GM21717 (cell line): Measurements from ENCODE around the gene IQSEC1.
A peak's percentile ranks its signal among the peaks of the same experiment; 100 is the strongest.

Experiments
- ATAC-seq: cut with Tn5 transposase; IDR thresholded peaks from one replicate; pipeline ENCODE4 v1.9.1; 2021; ENCODE audit warnings: mild to moderate bottlenecking, moderate library complexity; ENCODE audit not compliant: unreplicated experiment

The IQSEC1 gene

GRCh38 chr3:13086531-13086981, 13.3 kb upstream of the IQSEC1 start:
- no peak for ATAC-seq

GRCh38 chr3:13085846-13086179, 12.6 kb upstream of the IQSEC1 start:
- ATAC-seq = no peak

GRCh38 chr3:13085081-13085845, 12.0 kb upstream of the IQSEC1 start:
- ATAC-seq = no peak

GRCh38 chr3:13083898-13084297, 10.7 kb upstream of the IQSEC1 start:
- peak; percentile 64 for ATAC-seq

- ATAC-seq = no peak
These were observed 10.0 kb upstream of the IQSEC1 start for GRCh38 chr3:13083254-13083653.

GRCh38 chr3:13082677-13083076, 9.4 kb upstream of the IQSEC1 start:
- no peak for ATAC-seq

- no peak for ATAC-seq
These were observed 8.6 kb upstream of the IQSEC1 start for GRCh38 chr3:13081603-13082360.

- ATAC-seq = no peak
These were observed 7.4 kb upstream of the IQSEC1 start for GRCh38 chr3:13080591-13080990.

- no peak for ATAC-seq
These were observed 6.8 kb upstream of the IQSEC1 start for GRCh38 chr3:13080026-13080425.

GRCh38 chr3:13079510-13079909, 6.3 kb upstream of the IQSEC1 start:
- ATAC-seq = no peak

- ATAC-seq = no peak
These were observed 5.8 kb upstream of the IQSEC1 start for GRCh38 chr3:13079051-13079450.

- no peak for ATAC-seq
These were observed 5.1 kb upstream of the IQSEC1 start for GRCh38 chr3:13078163-13078905.

GRCh38 chr3:13077431-13078162, 4.4 kb upstream of the IQSEC1 start:
- no peak for ATAC-seq

GRCh38 chr3:13075986-13076654, 2.9 kb upstream of the IQSEC1 start:
- ATAC-seq = no peak

- ATAC-seq = no peak
These were observed 2.1 kb upstream of the IQSEC1 start for GRCh38 chr3:13075318-13075717.

GRCh38 chr3:13074006-13074375, 762 bp upstream of the IQSEC1 start:
- no peak for ATAC-seq

GRCh38 chr3:13072600-13073325, 466 bp downstream of the IQSEC1 start:
- peak; percentile 26 for ATAC-seq

GRCh38 chr3:13072239-13072599, 1.0 kb downstream of the IQSEC1 start:
- ATAC-seq = peak; percentile 67

GRCh38 chr3:13071695-13072094, 1.5 kb downstream of the IQSEC1 start:
- no peak for ATAC-seq
